AG10803 (cell line): ENCODE data around the gene VPS26A.
"Not testable (repeated sequence)": the region's sequence is repeated elsewhere in the genome, so short reads cannot be mapped to it uniquely, and the experiment has no call there.

ENCODE experiments used
- DNase-seq: peaks from one replicate; pipeline ENCODE4 v3.0.0; 2010; ENCODE audit warnings: low read depth
- H3K4me3 ChIP-seq: 2 replicates; pipeline ENCODE4 v1.5.1; 2011; ENCODE audit warnings: mild to moderate bottlenecking, low read length, control low read depth
- TF ChIP-seq, protein P1 (sequence below): conservative IDR thresholded peaks from 2 replicates; pipeline ENCODE4 v1.5.1; 2011; ENCODE audit warnings: mild to moderate bottlenecking, low read length, control low read depth, inconsistent platforms

Gene VPS26A

DNA sequence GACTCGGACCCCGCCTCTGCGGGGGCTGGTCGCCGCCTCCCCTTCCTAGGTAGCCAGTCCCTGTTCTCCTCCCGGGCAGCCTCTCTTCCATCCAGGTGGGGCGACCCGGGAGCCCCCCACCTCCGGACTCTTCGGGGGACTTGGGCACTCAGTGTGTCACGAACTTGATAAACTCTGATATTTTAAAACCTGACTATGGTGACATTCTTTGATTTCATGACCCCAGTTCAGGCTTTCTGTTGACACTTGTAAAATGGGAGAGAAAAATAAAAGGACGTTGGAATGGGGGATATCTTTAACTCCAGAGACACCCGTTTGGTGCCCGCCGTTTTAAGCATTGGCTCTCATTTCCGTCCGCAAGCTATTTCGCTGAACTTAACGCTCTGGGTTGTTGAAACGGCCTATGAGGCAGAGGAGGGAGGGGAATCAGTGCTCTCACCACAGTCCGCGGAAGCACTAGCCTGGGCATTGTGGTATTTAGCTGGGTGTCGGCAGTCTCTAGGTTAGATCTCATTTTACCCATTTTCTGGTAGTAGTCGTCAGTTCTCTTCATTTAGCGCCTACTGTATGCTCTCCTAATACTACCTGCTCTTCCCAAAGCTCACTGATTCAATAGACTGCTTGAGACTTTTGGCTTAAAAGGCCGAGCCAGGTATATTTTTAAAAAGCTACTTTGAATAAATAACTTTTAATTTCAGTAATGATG lies 738 bp downstream of the VPS26A start:
- TF ChIP-seq, protein P1, sequence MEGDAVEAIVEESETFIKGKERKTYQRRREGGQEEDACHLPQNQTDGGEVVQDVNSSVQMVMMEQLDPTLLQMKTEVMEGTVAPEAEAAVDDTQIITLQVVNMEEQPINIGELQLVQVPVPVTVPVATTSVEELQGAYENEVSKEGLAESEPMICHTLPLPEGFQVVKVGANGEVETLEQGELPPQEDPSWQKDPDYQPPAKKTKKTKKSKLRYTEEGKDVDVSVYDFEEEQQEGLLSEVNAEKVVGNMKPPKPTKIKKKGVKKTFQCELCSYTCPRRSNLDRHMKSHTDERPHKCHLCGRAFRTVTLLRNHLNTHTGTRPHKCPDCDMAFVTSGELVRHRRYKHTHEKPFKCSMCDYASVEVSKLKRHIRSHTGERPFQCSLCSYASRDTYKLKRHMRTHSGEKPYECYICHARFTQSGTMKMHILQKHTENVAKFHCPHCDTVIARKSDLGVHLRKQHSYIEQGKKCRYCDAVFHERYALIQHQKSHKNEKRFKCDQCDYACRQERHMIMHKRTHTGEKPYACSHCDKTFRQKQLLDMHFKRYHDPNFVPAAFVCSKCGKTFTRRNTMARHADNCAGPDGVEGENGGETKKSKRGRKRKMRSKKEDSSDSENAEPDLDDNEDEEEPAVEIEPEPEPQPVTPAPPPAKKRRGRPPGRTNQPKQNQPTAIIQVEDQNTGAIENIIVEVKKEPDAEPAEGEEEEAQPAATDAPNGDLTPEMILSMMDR = no peak
- H3K4me3 ChIP-seq = peak overlapping the region; percentile 83
- peak; percentile 61 for DNase-seq

GRCh38 chr10:69125554-69125953 lies 1.6 kb downstream of the VPS26A start:
- no peak for DNase-seq
- H3K4me3 ChIP-seq = peak overlapping the region; percentile 83
- TF ChIP-seq, protein P1 = no peak

DNA sequence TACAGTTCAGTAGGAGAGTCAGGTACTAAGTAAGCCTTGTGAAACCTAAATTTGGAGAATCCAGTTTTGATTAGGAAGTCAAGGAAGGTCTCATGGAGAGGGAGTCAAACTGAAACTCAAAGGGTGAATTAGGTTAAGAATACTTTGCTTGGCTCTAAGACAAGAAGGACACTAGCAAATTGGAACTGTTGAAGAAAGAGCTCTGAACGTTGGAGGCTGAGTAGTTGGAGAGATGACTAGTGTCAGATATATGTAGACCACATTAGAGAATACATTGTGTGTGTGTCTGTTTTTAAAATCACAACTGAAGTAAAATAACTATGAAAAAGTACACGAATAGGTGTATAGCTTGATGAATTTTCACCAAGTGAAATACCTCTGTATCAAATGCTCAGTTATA lies 6.3 kb downstream of the VPS26A start:
- TF ChIP-seq, protein P1 = no peak
- DNase-seq = peak; percentile 19
- H3K4me3 ChIP-seq = no peak overlapping the region

- H3K4me3 ChIP-seq = no peak overlapping the region
- TF ChIP-seq, protein P1 = no peak
- no peak for DNase-seq
Observed at GRCh38 chr10:69139961-69140360, 16.0 kb downstream of the VPS26A start.

GRCh38 chr10:69141304-69141703 lies 17.3 kb downstream of the VPS26A start:
- DNase-seq = no peak
- TF ChIP-seq, protein P1 = no peak

GRCh38 chr10:69142074-69142473 lies 18.1 kb downstream of the VPS26A start:
- not testable (repeated sequence) for H3K4me3 ChIP-seq, DNase-seq

More at GRCh38 chr10:69141304-69141703, 17.3 kb downstream of the VPS26A start:
- no peak overlapping the region for H3K4me3 ChIP-seq

GRCh38 chr10:69142983-69143382 lies 19.0 kb downstream of the VPS26A start:
- H3K4me3 ChIP-seq = no peak overlapping the region
- TF ChIP-seq, protein P1 = no peak
- DNase-seq = no peak

GRCh38 chr10:69145329-69145728 lies 21.4 kb downstream of the VPS26A start:
- TF ChIP-seq, protein P1 = no peak
- no peak for DNase-seq
- no peak overlapping the region for H3K4me3 ChIP-seq
